SHP77 (cell line): ENCODE data around the gene COL20A1.
A peak's percentile ranks its signal among the peaks of the same experiment; 100 is the strongest.

Experiments used
- DNase-seq, 2 experiments: peaks; one replicate each; lab custom pipeline; 2025; lab: John Stamatoyannopoulos, UW

Gene COL20A1

DNA sequence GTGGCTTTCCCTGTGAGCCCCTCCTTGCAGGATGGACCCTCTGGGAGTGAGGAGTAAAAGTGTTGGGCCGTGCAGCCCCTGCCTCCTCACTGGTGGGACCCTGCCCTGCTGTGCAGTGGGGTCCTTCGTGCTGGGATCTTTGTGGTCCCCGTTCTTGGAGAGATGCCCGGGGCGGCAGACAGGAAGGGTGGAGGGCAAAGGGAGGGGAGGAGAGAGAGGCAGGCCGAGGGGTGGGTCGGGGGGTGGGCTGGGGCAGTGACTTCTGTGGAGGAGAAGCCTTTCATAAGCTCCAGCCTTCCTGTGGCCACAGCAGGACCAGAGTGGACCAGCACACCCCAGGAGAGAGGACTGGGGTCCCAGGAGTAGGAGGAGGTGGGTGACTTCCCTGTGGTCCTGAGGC is at the start of gene COL20A1:
Gene COL20A1 (plus strand): TSS at position 283 of the 400 bp plus-strand sequence. CDS start 1,922 bp downstream, outside the sequence.
- DNase-seq = no peak

DNA sequence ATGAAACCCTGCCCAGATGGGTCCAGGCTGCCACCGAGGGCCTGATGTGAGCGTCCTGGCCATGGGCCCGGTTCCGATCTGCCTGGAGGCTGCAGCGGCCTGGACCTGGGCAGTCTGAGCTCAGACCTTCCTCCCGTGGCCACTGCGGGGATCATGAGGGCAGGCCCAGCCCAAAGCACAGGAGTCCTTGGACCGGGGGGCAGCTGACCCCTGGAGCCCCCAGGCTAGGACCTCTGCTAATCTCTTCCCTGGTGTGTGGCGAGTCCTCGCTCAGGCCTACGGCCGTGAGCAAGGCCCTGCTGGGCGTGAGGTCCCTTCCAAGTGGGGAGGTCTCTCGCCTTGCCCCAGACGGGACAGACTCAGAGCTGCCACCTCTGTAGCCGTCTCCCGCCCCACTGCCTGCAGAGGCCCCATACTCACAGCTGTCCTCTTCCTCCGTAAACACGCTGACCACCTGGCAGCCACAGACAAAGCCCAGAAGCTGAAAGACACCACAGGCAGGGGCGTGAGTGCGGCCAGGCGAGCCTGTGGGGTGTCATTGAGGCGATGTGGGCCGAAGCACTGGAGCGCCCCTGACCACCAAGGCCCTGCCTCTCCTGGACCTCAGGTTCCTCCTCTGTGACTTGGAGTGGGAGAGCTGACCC is 49.3 kb upstream of the COL20A1 start:
- peak in 1 of 2 experiments; percentile 23 for DNase-seq

DNA sequence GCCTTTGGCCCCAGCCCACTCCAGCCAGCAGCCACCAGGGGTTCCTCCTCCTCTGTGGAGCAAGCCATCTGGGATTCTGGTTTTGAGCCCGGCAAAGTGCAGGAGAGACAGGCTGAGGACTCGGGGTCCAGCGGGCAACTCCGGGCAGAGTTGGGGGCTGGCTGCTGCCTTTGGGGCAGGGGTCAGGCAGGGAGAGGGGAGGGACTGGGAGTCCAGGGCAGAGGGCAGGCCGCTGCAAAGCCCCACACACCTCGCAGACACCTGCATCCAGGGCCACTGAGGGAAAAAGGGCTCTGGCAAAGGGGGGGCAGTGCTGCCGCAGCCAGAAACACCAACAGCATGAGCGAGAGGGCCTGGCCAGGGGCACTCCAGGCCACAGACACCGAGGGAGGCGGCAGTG is 48.5 kb upstream of the COL20A1 start:
- DNase-seq = no peak

DNA sequence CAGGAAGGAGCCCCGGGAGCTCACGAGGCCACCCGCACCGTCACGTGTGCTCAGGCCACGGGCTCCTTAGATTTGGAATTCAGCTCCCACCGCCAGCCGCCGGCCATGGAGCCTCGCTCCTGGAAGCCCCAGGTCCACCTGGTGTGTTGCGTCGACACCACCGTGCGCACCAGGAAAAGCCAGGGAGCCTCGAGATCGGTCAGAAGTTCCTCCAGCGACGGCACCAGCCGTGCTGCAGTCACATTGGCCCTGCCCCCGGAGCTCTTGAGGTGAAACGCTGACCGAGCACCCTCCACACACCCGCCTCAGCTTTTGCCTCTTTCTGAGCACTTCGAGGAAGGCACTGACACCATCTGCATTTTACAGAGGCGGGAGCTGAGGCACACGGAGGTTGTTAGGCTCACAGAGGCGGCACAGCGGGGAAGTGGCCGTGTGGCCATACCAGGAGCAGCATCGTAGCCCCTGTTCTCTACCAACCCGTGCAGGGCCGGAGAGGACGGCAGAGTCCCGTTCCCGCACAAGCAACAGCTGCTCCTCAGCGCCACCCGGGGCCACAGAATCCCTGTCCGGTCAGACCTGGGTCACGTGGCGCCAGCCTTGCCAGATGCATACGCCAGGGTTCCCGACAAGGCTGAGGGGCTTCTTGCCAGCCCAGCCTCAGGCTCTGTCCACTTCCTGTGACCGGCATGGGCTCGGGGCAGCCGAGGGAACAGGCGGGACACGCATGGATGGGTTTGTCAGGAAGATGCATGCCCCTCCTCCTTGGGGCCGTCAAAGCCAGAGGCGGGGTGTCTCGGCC is 46.3 kb upstream of the COL20A1 start:
- DNase-seq = peak; percentile 62 to 71

DNA sequence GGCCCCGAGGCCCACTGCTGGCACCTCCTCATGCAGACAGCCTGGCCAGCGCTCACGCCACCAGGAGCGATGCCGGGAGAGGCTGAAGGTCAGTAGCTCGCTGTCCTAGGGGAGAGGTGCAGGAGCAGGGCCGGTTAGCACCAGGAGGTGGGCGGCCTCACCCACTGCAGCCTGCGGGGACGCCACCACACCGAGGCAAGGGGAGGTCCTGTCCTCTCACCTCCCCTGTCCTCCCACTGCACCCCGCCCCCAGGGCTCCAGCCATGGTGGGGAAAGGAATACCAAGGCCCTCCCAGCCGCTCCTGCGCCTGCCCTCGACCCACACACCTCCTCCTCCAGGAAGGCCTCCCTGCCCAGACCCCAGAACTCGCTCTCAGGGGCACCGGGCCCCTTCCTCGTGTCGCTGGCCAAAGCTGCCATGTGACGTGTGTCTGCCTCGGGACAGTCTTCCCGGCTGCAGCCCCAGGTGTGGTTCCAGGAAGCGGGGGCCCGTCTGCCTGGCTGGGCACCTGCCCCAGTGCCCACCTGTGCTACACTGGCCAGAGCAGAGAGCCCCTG is 45.2 kb upstream of the COL20A1 start:
- no peak for DNase-seq

DNA sequence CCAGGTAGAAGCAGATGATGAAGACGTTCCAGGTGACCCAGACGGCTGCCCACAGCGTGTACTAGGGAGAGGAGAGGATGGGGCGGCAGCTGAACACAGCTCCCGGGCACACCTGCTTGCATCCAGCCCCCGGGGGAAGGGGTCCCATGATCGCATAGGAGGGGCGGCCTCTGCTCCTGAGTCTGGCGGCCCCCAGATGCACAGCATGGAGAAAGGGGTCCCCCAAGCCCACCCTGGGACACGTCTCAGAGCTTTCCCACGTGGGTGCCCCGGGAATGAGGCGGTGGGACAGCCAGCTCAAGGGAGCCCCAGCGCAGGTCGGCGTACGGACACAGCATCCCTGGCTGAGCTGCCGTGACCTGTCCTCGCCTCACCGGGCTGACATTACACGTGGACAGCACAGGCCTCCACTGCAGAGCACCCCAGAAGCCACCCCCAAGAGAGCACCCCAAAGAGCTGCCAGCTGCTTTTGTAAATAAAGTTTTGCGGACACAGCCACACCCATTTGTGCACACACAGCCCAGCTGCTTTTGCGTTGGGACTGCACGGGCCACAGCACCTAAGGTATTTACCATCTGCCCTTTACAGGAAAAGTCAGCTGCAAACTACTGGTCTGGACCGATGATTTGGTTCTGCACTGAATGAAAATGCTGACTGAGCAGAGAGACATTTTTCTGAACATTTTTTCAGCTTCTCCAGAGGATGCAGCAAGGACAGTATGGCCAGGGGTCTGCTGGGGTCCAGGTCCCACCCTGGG is 44.0 kb upstream of the COL20A1 start:
- no peak for DNase-seq

DNA sequence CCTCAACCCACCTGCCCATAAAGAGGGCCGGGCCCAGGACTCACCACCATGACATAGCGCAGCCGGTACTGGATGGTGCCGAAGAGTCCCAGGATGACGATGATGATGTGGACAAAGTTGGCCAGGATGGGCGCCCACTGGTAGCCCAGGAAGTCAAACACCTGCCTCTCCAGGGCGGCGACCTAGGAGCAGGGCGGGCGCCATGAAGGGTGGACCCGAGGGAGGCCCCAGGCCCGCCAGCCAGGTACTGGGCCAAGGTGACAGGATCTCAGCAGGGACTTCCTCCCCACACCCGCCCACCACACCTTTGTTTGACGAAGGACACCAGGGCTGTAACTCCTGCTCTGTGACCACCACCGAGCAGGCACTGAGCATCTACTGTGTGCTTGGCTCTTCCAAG is 43.1 kb upstream of the COL20A1 start:
- DNase-seq = no peak

DNA sequence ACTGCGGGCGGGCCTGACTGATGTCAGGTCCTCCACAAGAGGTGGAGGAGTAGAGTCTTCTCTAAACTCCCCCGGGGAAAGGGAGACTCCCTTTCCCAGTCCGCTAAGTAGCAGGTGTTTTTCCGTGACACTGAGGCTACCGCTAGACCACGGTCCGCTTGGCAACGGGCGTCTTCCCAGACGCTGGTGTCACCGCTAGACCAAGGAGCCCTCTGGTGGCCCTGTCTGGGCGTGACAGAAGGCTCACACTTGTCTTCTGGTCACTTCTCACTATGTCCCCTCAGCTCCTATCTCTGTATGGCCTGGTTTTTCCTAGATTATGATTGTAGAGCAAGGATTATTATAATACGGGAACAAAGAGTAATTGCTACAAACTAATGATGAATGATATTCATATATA is 41.6 kb upstream of the COL20A1 start:
- peak in 1 of 2 experiments; percentile 41 for DNase-seq

DNA sequence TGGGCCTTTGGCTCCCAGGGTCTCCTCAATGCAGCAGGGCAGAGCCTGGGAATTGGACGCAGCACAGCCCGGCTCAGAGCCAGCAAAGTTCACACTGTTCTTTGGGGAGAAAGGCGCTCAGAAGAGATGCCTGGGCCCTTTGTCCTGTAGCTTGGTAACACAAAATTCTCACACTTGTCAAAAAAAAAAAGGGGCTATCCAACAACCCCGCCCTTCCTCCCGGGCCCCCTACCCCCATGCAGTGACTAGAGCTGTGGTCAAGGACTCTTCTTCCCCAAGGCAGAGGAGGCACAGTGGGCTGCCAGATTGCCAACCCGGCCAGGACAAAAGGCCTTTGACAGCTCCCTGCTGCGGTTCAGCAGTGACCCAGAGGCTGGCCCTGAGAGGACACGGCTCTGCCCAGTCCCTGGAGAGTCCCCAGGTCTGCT is 40.7 kb upstream of the COL20A1 start:
- no peak for DNase-seq

DNA sequence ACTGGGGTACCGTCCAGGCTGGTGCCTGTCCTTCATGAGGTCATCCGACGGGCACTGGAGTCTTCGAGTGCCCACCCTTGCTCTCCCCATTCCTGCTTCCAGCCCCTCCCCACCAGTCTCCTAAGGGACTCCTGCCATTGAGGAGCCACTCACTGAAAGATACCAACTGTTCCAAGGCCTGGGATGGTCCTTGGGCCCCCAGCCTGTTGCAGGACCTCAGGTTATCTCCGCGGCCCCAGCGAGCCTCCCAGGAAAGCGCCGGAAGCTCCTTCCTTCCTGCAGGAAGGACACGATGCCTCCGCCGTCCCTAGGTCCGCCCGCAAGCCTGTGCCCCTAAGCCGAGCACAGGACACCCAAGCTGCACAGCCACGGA is 39.9 kb upstream of the COL20A1 start:
- DNase-seq = no peak

DNA sequence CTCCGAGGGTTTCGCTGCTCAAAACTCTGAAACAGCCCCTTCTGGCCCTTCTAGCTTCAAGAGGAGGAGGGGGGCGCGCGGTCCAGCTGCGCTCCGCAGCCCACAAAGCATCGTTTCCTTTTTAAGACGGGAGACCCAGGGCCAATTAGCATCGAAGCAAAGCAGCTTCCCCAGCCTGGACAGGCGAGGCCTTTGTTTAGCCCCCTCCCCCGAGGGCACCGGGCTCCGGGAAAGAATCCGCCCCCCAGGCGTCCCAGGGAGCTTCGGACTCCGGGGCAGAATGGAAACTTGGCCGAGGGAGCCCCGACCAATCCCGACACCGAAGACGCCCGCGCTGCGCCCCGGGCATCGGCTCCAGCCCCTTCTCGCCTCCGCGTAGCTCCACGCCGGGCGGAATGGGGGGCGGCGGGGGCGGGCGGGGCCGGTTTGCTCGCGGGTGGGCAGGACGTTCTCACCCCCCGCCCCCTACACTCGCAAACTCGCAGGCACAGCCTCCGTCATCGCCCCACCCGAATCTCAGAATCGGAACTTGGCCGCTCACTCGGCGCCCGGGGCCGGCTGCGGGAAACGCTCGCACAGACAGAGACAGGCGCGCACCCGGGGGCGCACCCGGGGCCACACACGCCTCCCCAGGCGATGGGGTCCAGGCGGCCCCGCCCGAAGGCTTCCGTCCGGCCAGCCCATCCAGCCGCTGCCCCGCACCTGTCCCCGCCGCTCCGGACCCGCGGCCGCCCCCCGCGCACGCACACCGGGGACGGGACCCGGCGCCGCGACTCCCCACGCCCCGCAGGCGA is 39.4 kb upstream of the COL20A1 start:
- DNase-seq = no peak

DNA sequence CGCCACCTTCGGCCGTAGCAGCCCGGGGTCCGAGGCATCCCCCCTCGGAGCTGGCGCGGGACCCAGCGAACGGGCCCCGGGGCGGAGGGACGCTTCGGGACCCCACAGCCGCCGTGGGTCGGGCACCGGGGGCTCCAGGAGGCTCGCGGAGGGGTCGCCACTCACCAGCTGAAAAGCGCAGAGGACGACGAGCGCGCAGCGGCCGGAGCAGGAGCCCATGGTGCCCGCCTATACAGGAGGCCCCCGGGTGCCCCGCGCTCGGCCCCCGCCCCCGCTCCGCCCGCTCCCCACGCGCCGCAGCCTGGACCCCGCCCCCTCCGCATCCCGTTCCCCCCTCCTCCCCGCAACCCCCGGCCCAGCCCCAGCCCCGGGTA is 38.8 kb upstream of the COL20A1 start, which contains the start of gene NKAIN4:
Gene NKAIN4 (minus strand): TSS at position 232 of the 374 bp plus-strand sequence. CDS start 13 bp downstream, at position 219.
- no peak for DNase-seq

DNA sequence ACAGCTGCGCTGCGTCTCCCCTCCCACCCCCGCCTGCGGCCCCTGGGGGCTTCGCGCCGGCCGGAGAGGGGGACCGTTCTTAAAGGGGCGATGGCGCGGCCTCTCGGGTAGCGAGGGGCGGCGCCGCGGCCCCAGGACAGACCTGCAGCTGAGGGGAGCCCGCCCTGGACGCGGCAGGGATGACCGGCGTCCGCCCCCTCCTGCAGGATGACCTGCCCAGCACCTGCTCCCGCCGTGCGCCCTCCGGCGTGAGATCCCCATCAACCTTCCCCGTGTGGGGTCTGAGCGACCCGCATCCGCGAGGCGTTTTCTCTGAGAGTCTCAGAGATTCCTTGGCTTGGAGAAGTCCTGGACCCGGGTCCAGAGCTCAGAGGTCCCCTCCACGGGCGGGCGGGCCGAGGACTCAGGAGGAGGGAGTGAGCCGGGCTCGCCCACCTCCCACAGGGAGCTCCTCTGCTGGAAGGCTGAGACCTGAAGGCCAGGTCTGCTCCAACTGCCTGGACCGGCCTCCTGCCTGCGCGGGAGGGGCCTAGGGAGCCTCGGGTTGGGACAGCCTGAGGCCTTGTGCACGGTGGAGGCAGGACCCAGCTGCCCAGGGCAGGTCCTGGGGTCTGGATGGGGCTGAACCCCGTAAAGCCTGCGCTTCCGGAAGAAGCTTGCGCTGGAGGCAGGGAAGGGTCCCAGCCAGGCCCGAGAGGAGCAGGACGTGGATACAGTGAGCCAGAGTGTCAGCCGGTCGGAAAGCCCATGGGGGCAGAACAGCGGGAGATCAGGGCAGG is 38.2 kb upstream of the COL20A1 start:
- DNase-seq = no peak

DNA sequence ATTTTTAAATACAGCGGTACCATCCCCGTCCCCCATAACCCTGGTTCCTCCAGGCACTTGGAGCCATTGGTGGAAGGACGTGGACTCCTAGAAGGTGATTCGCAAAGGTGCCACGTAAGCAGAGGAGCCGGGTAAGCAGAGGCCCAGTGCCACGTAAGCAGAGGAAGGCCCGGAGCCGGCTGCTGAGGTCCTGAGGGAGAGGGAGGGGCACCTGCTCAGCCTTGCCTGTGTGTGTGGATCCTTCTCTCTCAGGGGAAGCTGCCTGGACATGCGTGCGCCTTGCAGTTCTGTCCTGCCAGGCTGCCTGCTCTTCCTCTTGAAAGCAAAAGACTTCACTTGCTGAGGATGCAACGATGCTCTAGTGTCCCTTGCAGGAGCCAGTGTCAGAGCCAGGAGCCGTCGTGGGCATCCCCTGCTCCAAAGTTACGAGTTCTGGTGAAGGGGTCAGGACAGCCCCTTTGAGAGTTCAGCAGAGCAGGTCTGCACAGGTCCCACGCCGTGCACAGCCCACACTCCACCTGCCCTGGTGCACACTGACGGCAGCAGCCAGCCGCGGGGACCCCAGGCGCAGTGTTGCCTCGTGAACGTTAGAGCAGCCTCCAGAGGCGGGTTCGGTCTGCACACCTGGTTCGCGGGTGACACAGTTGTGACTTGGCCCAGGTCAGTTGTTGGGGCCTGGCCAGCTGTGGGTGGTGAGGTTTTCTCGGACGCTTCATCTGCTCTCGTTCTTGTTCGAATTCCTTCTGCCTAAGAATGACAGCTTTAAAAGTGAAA is 36.9 kb upstream of the COL20A1 start:
- no peak for DNase-seq

DNA sequence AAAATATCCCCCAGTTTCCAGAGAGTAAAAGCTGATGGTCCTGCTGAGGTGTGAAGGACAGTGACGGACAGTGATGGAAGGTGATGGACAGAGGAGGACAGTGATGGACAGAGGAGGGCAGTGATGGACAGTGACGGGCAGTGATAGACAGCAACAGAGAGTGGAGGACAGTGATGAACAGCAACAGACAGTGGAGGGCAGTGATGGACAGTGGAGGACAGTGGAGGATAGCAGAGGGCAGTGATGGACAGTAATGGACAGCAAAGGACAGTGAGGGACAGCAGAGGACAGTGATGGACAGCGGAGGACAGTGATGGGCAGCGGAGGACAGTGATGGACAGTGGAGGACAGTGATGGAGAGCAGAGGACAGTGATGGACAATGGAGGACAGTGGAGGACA is 36.0 kb upstream of the COL20A1 start:
- DNase-seq = no peak

DNA sequence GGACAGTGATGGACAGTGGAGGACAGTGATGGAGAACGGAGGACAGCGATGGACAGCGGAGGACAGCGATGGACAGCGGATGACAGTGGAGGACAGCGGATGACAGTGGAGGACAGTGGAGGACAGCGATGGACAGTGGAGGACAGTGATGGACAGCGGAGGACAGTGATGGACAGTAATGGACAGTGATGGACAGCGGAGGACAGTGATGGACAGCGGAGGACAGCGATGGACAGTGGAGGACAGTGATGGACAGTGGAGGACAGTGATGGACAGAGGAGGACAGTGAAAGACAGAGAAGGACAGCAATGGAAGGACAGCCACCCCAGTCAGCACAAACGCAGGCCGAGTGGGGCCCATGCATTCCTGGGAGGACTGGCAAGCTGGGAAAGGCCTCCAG is 35.4 kb upstream of the COL20A1 start:
- no peak for DNase-seq

DNA sequence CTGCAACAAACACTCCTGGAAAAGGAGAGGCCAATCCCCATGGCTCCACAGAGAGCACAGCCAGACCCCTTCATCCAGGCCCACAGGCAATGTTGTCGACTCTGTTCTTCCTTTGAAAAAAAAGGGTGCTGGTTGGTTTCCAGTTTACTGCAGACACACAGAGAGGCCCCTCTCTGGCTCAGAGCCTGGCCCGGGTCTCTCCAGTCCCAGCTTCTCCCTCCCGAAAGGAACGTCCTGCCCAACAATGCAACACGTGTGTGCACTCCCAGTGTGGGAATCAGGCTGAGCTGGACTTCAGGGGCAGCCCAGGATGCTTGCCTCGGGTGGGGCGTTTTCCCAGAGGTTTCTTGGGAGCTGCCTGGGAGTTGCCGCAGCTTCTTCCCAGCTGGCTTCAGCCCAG is 34.2 kb upstream of the COL20A1 start:
- DNase-seq = no peak

DNA sequence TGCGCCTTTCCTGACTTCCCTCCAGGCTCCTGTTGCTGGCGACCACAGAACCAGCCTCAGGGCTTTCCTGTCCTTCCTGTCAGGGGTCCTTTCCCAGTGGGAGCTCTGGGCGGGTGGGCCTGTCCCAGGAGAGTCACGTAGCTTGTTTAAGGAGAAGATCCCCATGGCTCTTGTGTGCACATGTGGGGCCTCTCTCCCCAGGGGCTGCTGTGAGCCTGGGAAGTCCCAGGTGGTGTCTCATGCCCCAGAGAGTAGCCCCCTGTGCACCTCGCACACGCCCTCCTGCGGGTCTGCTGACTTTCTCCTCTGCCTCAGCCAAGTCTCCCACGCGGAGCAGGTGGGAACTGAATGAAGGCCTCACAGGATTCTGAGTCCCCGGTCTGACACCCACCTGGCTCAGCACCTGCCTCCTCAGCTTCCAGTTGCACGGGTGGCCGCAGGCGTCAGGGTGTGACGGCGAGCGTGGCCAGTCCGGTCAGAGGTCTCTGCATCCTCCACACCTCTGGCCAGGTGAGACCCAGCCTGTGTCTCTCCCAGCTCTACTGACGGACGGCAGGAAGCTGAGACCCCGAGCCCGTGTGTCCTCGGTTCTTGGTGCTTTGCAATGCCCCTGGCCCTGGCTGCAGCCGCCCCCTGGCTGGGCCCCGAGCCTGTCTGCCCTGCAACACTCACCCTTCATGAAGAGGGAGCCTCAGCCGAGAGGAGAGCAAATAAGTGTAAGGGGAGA is 33.1 kb upstream of the COL20A1 start:
- DNase-seq = no peak

DNA sequence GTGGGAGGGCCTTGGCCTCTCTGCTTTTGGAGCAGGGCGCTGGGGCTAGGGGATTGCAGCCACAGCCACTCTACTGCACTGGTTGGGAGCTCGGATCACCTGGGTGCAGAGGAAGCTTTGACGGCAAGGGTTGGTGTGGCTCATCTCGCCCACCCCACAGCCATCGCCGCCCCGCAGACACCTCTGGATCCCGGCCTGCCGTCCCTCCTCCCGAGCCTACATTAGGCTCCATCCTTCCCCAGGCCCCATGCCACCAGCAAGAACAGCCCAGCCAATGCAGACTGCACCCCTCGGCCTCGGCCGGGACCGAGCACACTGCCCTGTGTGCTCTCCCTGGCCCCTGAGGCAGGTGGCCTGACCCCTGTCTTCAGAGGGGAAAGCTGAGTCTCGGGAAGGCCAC is 32.5 kb upstream of the COL20A1 start:
- DNase-seq = no peak
